Measurements from ENCODE around the gene ATAT1. TPM values are rescaled to one million over a fixed set of nuclear protein-coding genes. Genes with fewer than 3 reads are reported as not detected.

Gene ATAT1
- total and polyA plus RNA-seq, 2 of the 13 experiments (the other 11 are each of a cell fraction or from before 2014, with no cell fraction given) = 9.2 to 23.6 TPM

GRCh38 chr6:30672445-30673253 lies 46.0 kb downstream of the ATAT1 start, which contains the start of gene DHX16 (continued):
- TF ChIP-seq, protein P1, sequence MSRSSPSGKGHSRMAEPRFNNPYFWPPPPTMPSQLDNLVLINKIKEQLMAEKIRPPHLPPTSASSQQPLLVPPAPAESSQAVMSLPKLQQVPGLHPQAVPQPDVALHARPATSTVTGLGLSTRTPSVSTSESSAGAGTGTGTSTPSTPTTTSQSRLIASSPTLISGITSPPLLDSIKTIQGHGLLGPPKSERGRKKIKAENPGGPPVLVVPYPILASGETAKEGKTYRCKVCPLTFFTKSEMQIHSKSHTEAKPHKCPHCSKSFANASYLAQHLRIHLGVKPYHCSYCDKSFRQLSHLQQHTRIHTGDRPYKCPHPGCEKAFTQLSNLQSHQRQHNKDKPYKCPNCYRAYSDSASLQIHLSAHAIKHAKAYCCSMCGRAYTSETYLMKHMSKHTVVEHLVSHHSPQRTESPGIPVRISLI (CRISPR knock-in tag; IDR thresholded peaks at IDR 0.05; ENCODE audit: borderline replicate concordance) = peak; percentile 92; the same call in 1 of the 2 replicates
- TF ChIP-seq MED8 (CRISPR knock-in tag; IDR thresholded peaks at IDR 0.05; ENCODE audit: insufficient replicate concordance) (peak; percentile 9), ZSCAN20 (CRISPR knock-in tag; IDR thresholded peaks at IDR 0.05; ENCODE audit: borderline replicate concordance) (no peak), ZNF282 (IDR thresholded peaks at IDR 0.05; ENCODE audit: partially characterized antibody) (no peak), SMAD9 (CRISPR knock-in tag; IDR thresholded peaks at IDR 0.05) (no peak), EZH2 (conservative IDR thresholded peaks at IDR 0.05; ENCODE audit: low read depth, low read length) (no peak), ZFP36L1 (CRISPR knock-in tag; IDR thresholded peaks at IDR 0.05) (0 out of 2 replicates have a peak, but pooled peaks have one; percentile 23), PHF21A (CRISPR knock-in tag; IDR thresholded peaks at IDR 0.05) (peak; percentile 94; the same call in 1 of the 2 replicates), RXRA (CRISPR knock-in tag; IDR thresholded peaks at IDR 0.05) (peak; percentile 77), SMC3 (IDR thresholded peaks at IDR 0.05; ENCODE audit: low read length) (peak; percentile 92), NR3C1 (CRISPR knock-in tag; IDR thresholded peaks at IDR 0.05) (no peak), SIN3B (IDR thresholded peaks at IDR 0.05; ENCODE audit: low read length) (0 out of 2 replicates have a peak, but pooled peaks have one; percentile 58), RCOR2 (CRISPR knock-in tag; IDR thresholded peaks at IDR 0.05) (peak; percentile 78), ZNF841 (CRISPR knock-in tag; IDR thresholded peaks at IDR 0.05; ENCODE audit: borderline replicate concordance) (no peak), HES4 (CRISPR knock-in tag; IDR thresholded peaks at IDR 0.05; ENCODE audit: borderline replicate concordance) (no peak; the same call in 1 of the 2 replicates), ZNF432 (CRISPR knock-in tag; IDR thresholded peaks at IDR 0.05; ENCODE audit: borderline replicate concordance) (no peak), GTF2F1 (IDR thresholded peaks at IDR 0.05; ENCODE audit: low read length) (no peak), SYNCRIP (IDR thresholded peaks at IDR 0.05; ENCODE audit: insufficient read depth, low read depth, low read length) (no peak), MIER2 (CRISPR knock-in tag; IDR thresholded peaks at IDR 0.05) (peak; percentile 64; the same call in 1 of the 2 replicates), IKZF4 (CRISPR knock-in tag; IDR thresholded peaks at IDR 0.05; ENCODE audit: borderline replicate concordance, low read depth, not compliant biosample characterization) (peak; percentile 72), RBM39 (IDR thresholded peaks at IDR 0.05; ENCODE audit: low read depth, low read length, poor library complexity, severe bottlenecking) (peak; percentile 58), EEA1 (CRISPR knock-in tag; IDR thresholded peaks at IDR 0.05; ENCODE audit: borderline replicate concordance) (no peak), ZNF256 (CRISPR knock-in tag; conservative IDR thresholded peaks at IDR 0.05) (no peak; the same call in 1 of the 2 replicates), ZNF570 (CRISPR knock-in tag; IDR thresholded peaks at IDR 0.05; ENCODE audit: borderline replicate concordance) (no peak; the same call in 1 of the 2 replicates), ZNF839 (CRISPR knock-in tag; IDR thresholded peaks at IDR 0.05; ENCODE audit: borderline replicate concordance) (peak; percentile 97)
- TF ChIP-seq, protein P2, sequence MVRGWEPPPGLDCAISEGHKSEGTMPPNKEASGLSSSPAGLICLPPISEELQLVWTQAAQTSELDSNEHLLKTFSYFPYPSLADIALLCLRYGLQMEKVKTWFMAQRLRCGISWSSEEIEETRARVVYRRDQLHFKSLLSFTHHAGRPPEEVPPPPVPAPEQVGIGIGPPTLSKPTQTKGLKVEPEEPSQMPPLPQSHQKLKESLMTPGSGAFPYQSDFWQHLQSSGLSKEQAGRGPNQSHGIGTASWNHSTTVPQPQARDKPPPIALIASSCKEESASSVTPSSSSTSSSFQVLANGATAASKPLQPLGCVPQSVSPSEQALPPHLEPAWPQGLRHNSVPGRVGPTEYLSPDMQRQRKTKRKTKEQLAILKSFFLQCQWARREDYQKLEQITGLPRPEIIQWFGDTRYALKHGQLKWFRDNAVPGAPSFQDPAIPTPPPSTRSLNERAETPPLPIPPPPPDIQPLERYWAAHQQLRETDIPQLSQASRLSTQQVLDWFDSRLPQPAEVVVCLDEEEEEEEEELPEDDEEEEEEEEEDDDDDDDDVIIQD (CRISPR knock-in tag; IDR thresholded peaks at IDR 0.05; ENCODE audit: low read depth) = peak; percentile 50; the same call in 1 of the 2 replicates
- TF ChIP-seq, protein P3, sequence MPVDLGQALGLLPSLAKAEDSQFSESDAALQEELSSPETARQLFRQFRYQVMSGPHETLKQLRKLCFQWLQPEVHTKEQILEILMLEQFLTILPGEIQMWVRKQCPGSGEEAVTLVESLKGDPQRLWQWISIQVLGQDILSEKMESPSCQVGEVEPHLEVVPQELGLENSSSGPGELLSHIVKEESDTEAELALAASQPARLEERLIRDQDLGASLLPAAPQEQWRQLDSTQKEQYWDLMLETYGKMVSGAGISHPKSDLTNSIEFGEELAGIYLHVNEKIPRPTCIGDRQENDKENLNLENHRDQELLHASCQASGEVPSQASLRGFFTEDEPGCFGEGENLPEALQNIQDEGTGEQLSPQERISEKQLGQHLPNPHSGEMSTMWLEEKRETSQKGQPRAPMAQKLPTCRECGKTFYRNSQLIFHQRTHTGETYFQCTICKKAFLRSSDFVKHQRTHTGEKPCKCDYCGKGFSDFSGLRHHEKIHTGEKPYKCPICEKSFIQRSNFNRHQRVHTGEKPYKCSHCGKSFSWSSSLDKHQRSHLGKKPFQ (CRISPR knock-in tag; IDR thresholded peaks at IDR 0.05; ENCODE audit: insufficient replicate concordance) = peak; percentile 49
